Activated gamma-delta T cell treated with Interleukin-2 at 50 U/mL for 16 hours (primary cell): ENCODE results near the gene FANCI.

Experiments
- DNase-seq: peaks from one replicate; pipeline ENCODE4 v3.0.0-alpha.2; 2020

Gene FANCI

GRCh38 chr15:89308236-89308635 lies 64.5 kb downstream of the FANCI start:
- no peak for DNase-seq

- no peak for DNase-seq
Observed at GRCh38 chr15:89309993-89310392, 66.2 kb downstream of the FANCI start.

GRCh38 chr15:89315375-89315929 lies 71.7 kb downstream of the FANCI start:
- no peak for DNase-seq

GRCh38 chr15:89316504-89316903 lies 72.7 kb downstream of the FANCI start:
- DNase-seq = no peak

- no peak for DNase-seq
Observed at GRCh38 chr15:89317186-89317720, 73.5 kb downstream of the FANCI start.

GRCh38 chr15:89319678-89320077 lies 75.9 kb downstream of the FANCI start:
- DNase-seq = no peak

GRCh38 chr15:89320200-89320599 lies 76.4 kb downstream of the FANCI start:
- no peak for DNase-seq

GRCh38 chr15:89321521-89322410 lies 78.0 kb downstream of the FANCI start:
- DNase-seq = no peak

- DNase-seq = no peak
Observed at GRCh38 chr15:89322822-89323221, 79.0 kb downstream of the FANCI start.

GRCh38 chr15:89323825-89324224 lies 80.0 kb downstream of the FANCI start:
- no peak for DNase-seq

- no peak for DNase-seq
Observed at GRCh38 chr15:89325039-89325803, 81.4 kb downstream of the FANCI start.

GRCh38 chr15:89326316-89326715 lies 82.5 kb downstream of the FANCI start:
- DNase-seq = no peak

- no peak for DNase-seq
Observed at GRCh38 chr15:89327113-89327512, 83.3 kb downstream of the FANCI start.

- no peak for DNase-seq
Observed at GRCh38 chr15:89328398-89329254, 84.8 kb downstream of the FANCI start.

- peak; percentile 36 for DNase-seq
Observed at GRCh38 chr15:89329329-89330084, 85.7 kb downstream of the FANCI start.

- no peak for DNase-seq
Observed at GRCh38 chr15:89330119-89330518, 86.3 kb downstream of the FANCI start.

GRCh38 chr15:89330881-89331595 lies 87.3 kb downstream of the FANCI start:
- no peak for DNase-seq

GRCh38 chr15:89332446-89332845 lies 88.7 kb downstream of the FANCI start:
- DNase-seq = no peak

GRCh38 chr15:89333011-89333860 lies 89.5 kb downstream of the FANCI start:
- DNase-seq = no peak

GRCh38 chr15:89333959-89334509 lies 90.3 kb downstream of the FANCI start:
- no peak for DNase-seq
